Nephron progenitor cell (in vitro differentiated cells): ENCODE data around the gene EME2.

Experiments
- DNase-seq: peaks from one replicate; pipeline ENCODE4 v3.0.0; 2021
- H3K27ac Mint-ChIP-seq: 2 replicates; pipeline ENCODE4 v1.8.0; 2021; ENCODE audit warnings: mild to moderate bottlenecking, moderate library complexity, mixed read lengths
- H3K27me3 Mint-ChIP-seq: 2 replicates; pipeline ENCODE4 v1.8.0; 2021; ENCODE audit warnings: mild to moderate bottlenecking, low read depth, mixed read lengths; ENCODE audit not compliant: poor library complexity
- H3K36me3 Mint-ChIP-seq: 2 replicates; pipeline ENCODE4 v1.8.0; 2021; ENCODE audit warnings: low read depth, mixed read lengths
- H3K4me1 Mint-ChIP-seq: 2 replicates; pipeline ENCODE4 v1.8.0; 2021; ENCODE audit warnings: mixed read lengths
- H3K4me3 Mint-ChIP-seq: 2 replicates; pipeline ENCODE4 v1.8.0; 2021; ENCODE audit warnings: mild to moderate bottlenecking, moderate library complexity, mixed read lengths
- H3K9me3 Mint-ChIP-seq: 2 replicates; pipeline ENCODE4 v1.8.0; 2021; ENCODE audit warnings: mild to moderate bottlenecking, moderate library complexity, mixed read lengths
- CTCF ChIP-seq: fragments of 200-600 bp; sonication (generic); IDR thresholded peaks from 2 replicates; pipeline ENCODE4 v1.5.0; 2021; ENCODE audit warnings: antibody characterized with exemption

The EME2 gene

DNA sequence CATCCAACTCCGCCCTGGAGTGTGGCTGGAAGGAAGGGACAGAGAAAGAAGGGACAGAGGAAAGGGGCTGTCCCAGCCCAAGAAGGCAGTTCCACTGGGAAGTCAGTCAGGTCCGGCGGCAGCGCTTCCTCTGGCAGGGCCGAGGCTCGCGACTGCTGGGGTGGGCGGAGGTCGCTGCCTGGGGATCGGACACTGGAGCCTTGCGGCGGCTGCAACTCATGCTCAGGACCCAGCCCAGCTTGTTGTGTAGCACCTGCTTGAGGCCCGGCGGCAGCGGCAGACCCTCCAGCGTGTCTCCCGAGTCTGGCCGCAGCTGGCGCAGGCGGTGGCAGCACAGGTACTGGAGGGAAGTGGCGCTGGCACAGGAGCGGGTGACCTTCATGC lies 4.4 kb downstream of the EME2 start:
- DNase-seq = no peak
- H3K27ac Mint-ChIP-seq = peak overlapping the region; percentile 69
- no peaks in the 10 kb centered on the region for H3K27me3 Mint-ChIP-seq
- no peak for TF ChIP-seq CTCF
- H3K36me3 Mint-ChIP-seq = no peaks in the 10 kb centered on the region
- peaks cover 20% of the 10 kb centered on the region for H3K4me1 Mint-ChIP-seq
- H3K4me3 Mint-ChIP-seq = no peak overlapping the region
- H3K9me3 Mint-ChIP-seq = no peaks in the 10 kb centered on the region

GRCh38 chr16:1777375-1778199 lies 5.0 kb downstream of the EME2 start:
- Mint-ChIP-seq H3K27ac (no peak overlapping the region), H3K36me3 (no peaks in the 10 kb centered on the region), H3K9me3 (no peaks in the 10 kb centered on the region), H3K4me1 (peaks cover 16% of the 10 kb centered on the region), H3K27me3 (no peaks in the 10 kb centered on the region), H3K4me3 (no peak overlapping the region)
- no peak for TF ChIP-seq CTCF
- DNase-seq = no peak

- Mint-ChIP-seq H3K4me1 (peaks cover 20% of the 10 kb centered on the region), H3K4me3 (no peak overlapping the region), H3K27ac (peak overlapping the region; percentile 24)
Measured at GRCh38 chr16:1778200-1779179, 5.9 kb downstream of the EME2 start.

DNA sequence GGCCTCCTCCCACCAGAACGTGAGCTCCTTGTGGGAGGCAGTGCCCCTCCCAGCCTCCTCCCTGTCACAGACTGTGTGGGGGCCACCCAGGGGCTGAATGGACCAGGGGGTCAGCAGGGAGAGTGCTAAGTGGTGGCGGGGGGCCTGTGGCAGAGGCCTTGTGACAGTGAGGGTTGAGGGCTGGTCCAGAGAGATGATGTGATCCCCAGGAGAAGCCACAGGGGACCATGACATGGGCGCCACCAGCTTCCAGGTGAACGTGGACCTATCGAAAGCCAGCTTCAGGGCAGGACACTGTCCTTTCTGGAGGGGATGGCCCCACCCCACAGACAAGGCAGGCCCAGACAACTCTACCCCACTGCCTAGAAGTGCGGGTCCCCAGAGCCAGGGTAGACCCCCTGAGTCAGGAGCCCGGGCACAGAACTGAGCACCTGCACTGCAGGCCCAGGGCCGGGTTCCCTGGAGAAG lies 6.7 kb downstream of the EME2 start:
- Mint-ChIP-seq H3K27me3 (no peaks in the 10 kb centered on the region), H3K4me1 (peaks cover 23% of the 10 kb centered on the region), H3K9me3 (no peaks in the 10 kb centered on the region), H3K4me3 (no peak overlapping the region), H3K27ac (peak overlapping the region; percentile 24), H3K36me3 (peaks cover 4% of the 10 kb centered on the region)
- no peak for TF ChIP-seq CTCF
- DNase-seq = no peak

More at GRCh38 chr16:1778200-1779179, 5.9 kb downstream of the EME2 start:
- Mint-ChIP-seq H3K9me3 (no peaks in the 10 kb centered on the region), H3K36me3 (peaks cover 4% of the 10 kb centered on the region), H3K27me3 (no peaks in the 10 kb centered on the region)
- TF ChIP-seq CTCF = no peak
- DNase-seq = peak; percentile 5

GRCh38 chr16:1779741-1780676 lies 7.4 kb downstream of the EME2 start:
- Mint-ChIP-seq H3K4me3 (peak overlapping the region; percentile 88), H3K27me3 (no peaks in the 10 kb centered on the region), H3K9me3 (no peaks in the 10 kb centered on the region), H3K4me1 (peaks cover 24% of the 10 kb centered on the region), H3K27ac (no peak overlapping the region), H3K36me3 (peaks cover 4% of the 10 kb centered on the region)
- DNase-seq = no peak
- no peak for TF ChIP-seq CTCF
